A549 treated with CpdA at 1 μM for 4 hours (cell line): ENCODE results near the gene TTLL3. TPM values are rescaled to one million over a fixed set of nuclear protein-coding genes. Genes with fewer than 3 reads are reported as not detected.

Experiments
- total RNA-seq: library from RNA; stranded (reverse); fragments of 200-300 nt; extraction: Qiagen RNA extraction; gene quantifications from 5 replicates; pipeline ENCODE4 v1.2.3, GENCODE V29; 2022; ENCODE audit warnings: low read depth

The TTLL3 gene
- total RNA-seq = 6.2 to 11.1 TPM (median 7.2 TPM) in 5 replicates

DNA sequence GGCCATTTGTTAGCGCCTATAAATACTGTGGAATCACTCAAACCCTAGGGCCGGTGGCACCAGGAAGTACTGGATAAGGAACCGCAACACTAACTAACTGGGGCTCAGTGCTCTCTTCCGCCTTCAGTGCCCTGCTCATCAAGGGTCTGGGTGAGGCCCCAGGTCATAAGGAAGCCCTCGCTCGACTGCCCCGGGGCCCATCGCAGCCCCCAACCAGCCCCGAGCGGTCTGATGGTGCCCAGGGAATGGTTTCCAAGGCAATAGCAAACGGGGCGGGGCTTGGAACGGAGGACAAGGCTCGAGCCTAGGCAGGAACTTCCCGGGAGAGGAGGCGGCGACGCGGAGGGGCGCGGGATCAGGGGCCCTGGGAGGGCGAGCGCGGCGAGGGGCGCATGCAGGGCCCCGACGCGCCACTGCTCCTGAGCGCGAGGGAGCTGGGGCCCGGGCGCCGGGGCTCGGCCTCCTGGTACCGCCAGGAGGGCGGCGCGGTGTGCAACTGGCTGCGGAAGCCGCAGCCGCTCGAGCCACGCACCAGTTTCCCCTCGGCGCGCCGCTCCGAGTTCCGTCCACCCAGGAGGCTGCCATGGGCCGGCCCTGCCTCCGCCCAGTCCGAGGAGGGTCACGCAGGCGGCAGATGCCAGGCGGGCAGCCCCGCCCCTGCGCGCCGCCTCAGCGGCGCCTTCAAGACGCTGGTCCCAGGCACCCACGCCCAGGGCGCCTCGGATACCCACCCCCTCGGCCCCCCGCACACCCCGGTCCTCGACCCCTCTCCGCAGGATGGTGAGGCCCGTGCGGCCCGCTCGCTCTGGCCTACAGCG lies at the start of gene TTLL3:
TTLL3 (plus strand) TSS at position 648 of the 818 bp plus-strand sequence. CDS start 400 bp downstream, outside the sequence.

GRCh38 chr3:9769426-9770275 lies 40.4 kb upstream of the TTLL3 start, which contains the start of gene CAMK1:
TSS of gene CAMK1 (minus strand) at chr3:9769947. CDS start at chr3:9767749, 2,198 bp downstream.

GRCh38 chr3:9792405-9793160 lies 17.5 kb upstream of the TTLL3 start, which contains the start of the genes ARPC4 and TADA3:
TSS of gene ARPC4 (plus strand) at chr3:9793082. CDS start at chr3:9793122, 40 bp downstream.
TSS of gene TADA3 (minus strand) at chr3:9792473. CDS start at chr3:9791466, 1,007 bp downstream.

GRCh38 chr3:9843715-9844438 lies 33.8 kb downstream of the TTLL3 start, which contains the start of gene RPUSD3:
TSS of gene RPUSD3 (minus strand) at chr3:9844008. CDS start at chr3:9843990, 18 bp downstream.

DNA sequence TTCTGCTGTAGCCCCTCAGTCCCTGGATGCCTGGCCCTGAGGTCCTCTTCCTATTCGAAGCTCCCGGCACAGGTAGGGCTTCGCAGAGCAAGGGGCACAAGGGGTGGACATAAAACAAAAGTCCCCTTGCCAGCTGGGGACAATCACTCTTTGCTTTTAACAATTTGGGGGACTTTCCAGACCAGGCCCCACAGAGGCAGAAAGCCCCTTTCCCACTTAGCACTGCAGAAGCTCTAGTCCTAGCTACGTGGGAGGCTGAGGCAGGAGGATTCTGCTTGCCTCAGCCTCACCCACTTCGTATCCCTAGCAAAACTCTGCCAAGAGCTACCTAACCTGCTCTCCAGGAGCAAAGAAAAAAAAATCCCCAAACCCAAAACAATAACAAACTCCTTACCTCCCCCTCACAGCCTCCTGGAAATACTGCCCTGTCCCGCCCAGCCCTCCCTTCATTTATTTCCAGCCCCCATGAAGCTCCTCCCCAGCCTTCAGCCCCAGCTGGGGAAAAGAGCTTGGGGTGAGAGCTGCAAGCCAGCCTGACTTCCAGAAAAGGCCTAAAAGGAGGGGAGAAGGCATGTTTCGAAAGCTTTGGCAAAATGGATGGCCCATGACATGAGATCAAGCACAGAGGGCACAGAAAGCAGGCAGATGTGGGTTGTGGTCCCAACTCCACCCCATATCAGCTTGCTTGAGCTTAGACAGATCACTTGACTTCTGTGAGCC lies 69.9 kb downstream of the TTLL3 start, which contains the start of gene CIDEC:
CIDEC (minus strand) TSS at position 424 of the 720 bp plus-strand sequence. CDS start 1,767 bp downstream, outside the sequence.

Other genes starting within 250 kb of the TTLL3 start
- 26.4 to 30.7 TPM (median 28.7 TPM) in 5 replicates for gene MTMR14, start 160.8 kb upstream of the TTLL3 start, total RNA-seq
- 0.13 to 0.41 TPM (median 0.23 TPM) in 4 of 5 replicates, not detected in the other for gene CPNE9, start 106.4 kb upstream of the TTLL3 start, total RNA-seq
- 17.1 to 19.5 TPM (median 18.2 TPM) in 5 replicates for gene BRPF1, start 78.5 kb upstream of the TTLL3 start, total RNA-seq
- gene OGG1, start 60.3 kb upstream of the TTLL3 start, total RNA-seq = 14.5 to 17.6 TPM (median 16.5 TPM) in 5 replicates
- gene CAMK1, start 40.3 kb upstream of the TTLL3 start, total RNA-seq = 13.6 to 17.6 TPM (median 16.7 TPM) in 5 replicates
- 53.3 to 59.8 TPM (median 58.6 TPM) in 5 replicates for gene TADA3, start 17.8 kb upstream of the TTLL3 start, total RNA-seq
- gene ARPC4, start 17.2 kb upstream of the TTLL3 start, total RNA-seq = 154 to 256 TPM (median 159 TPM) in 5 replicates
- 34.8 to 48.6 TPM (median 43.3 TPM) in 5 replicates for gene RPUSD3, start 33.7 kb downstream of the TTLL3 start, total RNA-seq
- gene CIDEC, start 70.0 kb downstream of the TTLL3 start, total RNA-seq = 1.6 to 3.0 TPM (median 2.6 TPM) in 5 replicates
- 50.9 to 72.3 TPM (median 67.1 TPM) in 5 replicates for gene JAGN1, start 80.3 kb downstream of the TTLL3 start, total RNA-seq
- 0.87 to 1.3 TPM (median 1.0 TPM) in 5 replicates for gene IL17RE, start 92.6 kb downstream of the TTLL3 start, total RNA-seq
- 12.1 to 14.7 TPM (median 13.1 TPM) in 5 replicates for gene IL17RC, start 106.8 kb downstream of the TTLL3 start, total RNA-seq
- 10.8 to 13.6 TPM (median 12.8 TPM) in 5 replicates for gene CRELD1, start 123.6 kb downstream of the TTLL3 start, total RNA-seq
- 0.72 to 1.5 TPM (median 1.4 TPM) in 5 replicates for gene PRRT3, start 142.1 kb downstream of the TTLL3 start, total RNA-seq
- 117 to 135 TPM (median 127 TPM) in 5 replicates for gene EMC3, start 176.6 kb downstream of the TTLL3 start, total RNA-seq
- gene FANCD2, start 216.2 kb downstream of the TTLL3 start, total RNA-seq = 17.5 to 26.0 TPM (median 19.9 TPM) in 5 replicates